ENCODE measurements around the gene IGFALS.

IGFALS gene

GRCh38 chr16:1788095-1788707, 5.3 kb downstream of the IGFALS start:
- no peak for DNase-seq

DNA sequence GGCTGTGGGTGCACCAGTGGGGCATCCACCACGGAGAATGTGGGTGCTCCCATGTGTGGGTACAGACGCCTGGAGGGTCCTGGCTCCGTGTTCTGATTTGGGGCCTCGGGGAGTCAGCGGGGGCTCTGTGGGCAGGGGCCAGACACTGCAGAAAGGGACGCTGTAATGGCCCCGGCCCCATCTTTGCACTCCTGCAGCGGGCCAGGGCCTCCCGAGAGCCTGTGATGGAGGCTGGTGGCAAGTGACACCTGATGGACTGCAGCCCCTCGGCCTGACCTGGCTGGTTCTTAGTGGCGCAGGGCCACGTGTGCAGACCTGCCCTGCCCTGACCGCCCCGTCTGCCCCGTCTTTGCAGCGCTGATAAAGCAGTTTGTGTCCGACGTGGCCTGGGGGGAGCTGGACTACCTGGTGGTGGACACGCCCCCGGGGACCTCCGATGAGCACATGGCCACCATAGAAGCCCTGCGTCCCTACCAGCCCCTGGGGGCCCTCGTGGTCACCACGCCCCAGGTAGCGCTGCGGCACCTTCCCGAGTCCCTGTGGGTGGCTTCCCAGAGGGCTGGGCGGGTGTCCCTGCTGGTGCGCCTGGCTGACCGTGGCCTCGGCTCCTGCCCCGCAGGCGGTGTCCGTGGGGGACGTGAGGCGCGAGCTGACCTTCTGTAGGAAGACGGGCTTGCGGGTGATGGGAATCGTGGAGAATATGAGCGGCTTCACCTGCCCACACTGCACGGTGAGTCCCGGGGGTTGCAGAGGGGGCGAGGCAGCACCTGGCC, 6.0 kb downstream of the IGFALS start:
- DNase-seq, result no peak

- no peak for DNase-seq
Measured at GRCh38 chr16:1787056-1787321, 6.5 kb downstream of the IGFALS start.

GRCh38 chr16:1786242-1787055, 7.1 kb downstream of the IGFALS start:
- no peak for DNase-seq

- DNase-seq, result no peak
Measured at GRCh38 chr16:1785846-1786170, 7.7 kb downstream of the IGFALS start.

- DNase-seq, result no peak
Measured at GRCh38 chr16:1784977-1785845, 8.3 kb downstream of the IGFALS start.

- DNase-seq, result peak; percentile 100
Measured at GRCh38 chr16:1782408-1783264, 10.9 kb downstream of the IGFALS start, which contains the start of the genes NUBP2 and SPSB3. Gene NUBP2, plus strand, starts transcription at chr16:1782960. Its CDS starts 61 bp downstream, at chr16:1783021. Gene SPSB3, minus strand, starts transcription at chr16:1782571. Its CDS starts 1,088 bp downstream, at chr16:1781483.

DNA sequence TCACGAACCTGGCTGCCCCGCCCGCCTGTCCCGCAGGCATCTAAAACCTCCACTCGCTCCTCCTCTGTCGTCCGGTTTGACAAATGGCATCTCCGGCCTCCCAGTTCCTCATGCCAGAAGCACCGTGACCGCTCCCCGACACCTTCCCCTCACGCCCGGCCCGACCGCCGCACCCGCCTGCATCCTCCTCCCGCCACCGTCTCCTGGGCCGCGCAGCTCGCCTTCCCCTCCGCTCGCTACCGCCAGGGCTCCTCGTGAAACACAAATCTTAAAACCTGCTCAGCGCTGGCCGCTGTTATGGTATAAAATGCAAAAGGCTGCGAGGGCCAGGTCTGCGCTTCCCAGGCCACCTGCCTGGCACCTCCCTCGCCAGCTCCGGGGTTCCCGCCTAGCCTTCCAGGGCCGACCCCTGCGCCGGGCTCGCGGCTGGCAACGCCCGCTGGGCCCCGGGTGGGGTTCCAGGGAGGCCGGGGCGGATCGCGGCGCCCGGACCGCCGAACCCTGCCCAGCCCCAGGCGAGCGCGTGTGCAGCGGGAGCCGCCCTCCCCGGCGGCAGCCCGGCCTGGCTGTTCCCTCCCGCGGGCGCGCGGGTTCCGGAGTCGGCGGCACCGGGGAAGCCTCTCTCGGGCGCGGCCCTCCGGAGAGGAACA, 11.6 kb downstream of the IGFALS start:
- no peak for DNase-seq

GRCh38 chr16:1781254-1781653, 12.3 kb downstream of the IGFALS start:
- no peak for DNase-seq

DNA sequence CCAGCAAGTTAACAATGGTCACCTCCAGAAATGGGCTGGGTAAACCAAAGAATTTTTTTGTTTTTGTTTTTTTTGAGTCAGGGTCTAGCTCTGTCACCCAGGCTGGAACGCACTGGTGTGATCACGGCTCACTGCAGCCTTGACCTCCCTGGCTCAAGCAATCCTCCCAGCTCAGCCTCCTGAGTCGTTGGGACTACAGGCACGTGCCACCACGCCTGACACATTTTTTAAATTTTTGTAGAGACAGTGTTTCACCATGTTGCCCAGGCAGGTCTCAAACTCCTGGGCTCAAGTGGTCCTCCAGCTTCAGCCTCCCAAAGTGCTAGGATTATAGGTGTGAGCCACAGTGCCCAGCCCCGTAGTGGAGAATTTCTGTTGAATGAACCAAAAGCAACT, 12.8 kb downstream of the IGFALS start:
- DNase-seq, result no peak

- DNase-seq, result no peak
Measured at GRCh38 chr16:1779741-1780676, 13.5 kb downstream of the IGFALS start.

GRCh38 chr16:1779234-1779701, 14.2 kb downstream of the IGFALS start:
- DNase-seq, result no peak

GRCh38 chr16:1778200-1779179, 15.0 kb downstream of the IGFALS start:
- DNase-seq, result no peak

GRCh38 chr16:1777375-1778199, 15.9 kb downstream of the IGFALS start:
- DNase-seq, result no peak

DNA sequence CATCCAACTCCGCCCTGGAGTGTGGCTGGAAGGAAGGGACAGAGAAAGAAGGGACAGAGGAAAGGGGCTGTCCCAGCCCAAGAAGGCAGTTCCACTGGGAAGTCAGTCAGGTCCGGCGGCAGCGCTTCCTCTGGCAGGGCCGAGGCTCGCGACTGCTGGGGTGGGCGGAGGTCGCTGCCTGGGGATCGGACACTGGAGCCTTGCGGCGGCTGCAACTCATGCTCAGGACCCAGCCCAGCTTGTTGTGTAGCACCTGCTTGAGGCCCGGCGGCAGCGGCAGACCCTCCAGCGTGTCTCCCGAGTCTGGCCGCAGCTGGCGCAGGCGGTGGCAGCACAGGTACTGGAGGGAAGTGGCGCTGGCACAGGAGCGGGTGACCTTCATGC, 16.5 kb downstream of the IGFALS start:
- DNase-seq, result no peak

DNA sequence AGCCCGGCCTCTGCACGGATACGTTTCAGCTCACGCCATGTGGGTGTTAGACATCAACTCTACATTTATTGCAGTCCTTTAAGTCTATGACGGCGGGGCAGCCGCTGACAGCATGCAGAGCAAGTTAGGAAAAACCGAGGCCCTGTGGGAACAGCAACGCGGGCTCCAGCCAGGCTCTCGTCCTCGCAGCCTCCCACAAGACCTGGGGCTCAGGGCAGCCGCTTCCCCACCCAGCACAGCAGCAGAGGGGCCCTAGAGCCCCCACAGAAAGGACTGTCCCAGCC, 16.9 kb downstream of the IGFALS start:
- no peak for DNase-seq

GRCh38 chr16:1775846-1776671, 17.4 kb downstream of the IGFALS start:
- DNase-seq, result no peak
